Measurements from ENCODE around the gene BRWD1. TPM values are rescaled to one million over a fixed set of nuclear protein-coding genes. Genes with fewer than 3 reads are reported as not detected.

The BRWD1 gene
- total RNA-seq, 3 donors from 2014 or later = 40.6 to 58.6 (median 52.5) TPM

GRCh38 chr21:39148975-39149374 is 164.5 kb downstream of the BRWD1 start:
- DNase-seq (no peak), ATAC-seq (no peak)
- Histone ChIP-seq H3K4me3 (no peak overlapping the region), H3K4me1 (ENCODE audit: low read depth) (no peaks in the 10 kb centered on the region), H3K36me3 (ENCODE audit: low read depth) (no peaks in the 10 kb centered on the region), H3K9me3 (no peaks in the 10 kb centered on the region)
- intact Hi-C loops (cut with DNase I, micrococcal nuclease) = no loop called here
- no peak for TF ChIP-seq CTCF (IDR thresholded peaks at IDR 0.05)

- ATAC-seq = no peak
- intact Hi-C loops (cut with DNase I, micrococcal nuclease) = loop anchor here in 1 of 2 donors (5.0 kb wide), 1 partner anchor 417 kb away; no protein-coding TSS in a partner anchor
- Histone ChIP-seq H3K36me3 (ENCODE audit: low read depth) (no peaks in the 10 kb centered on the region), H3K4me3 (no peak overlapping the region), H3K9me3 (no peaks in the 10 kb centered on the region), H3K4me1 (ENCODE audit: low read depth) (no peaks in the 10 kb centered on the region)
- no peak for DNase-seq
- TF ChIP-seq CTCF (IDR thresholded peaks at IDR 0.05) = no peak
Measured at GRCh38 chr21:39144191-39144590, 169.2 kb downstream of the BRWD1 start.

- no peak overlapping the region for H3K4me3 ChIP-seq
- intact Hi-C loops (cut with DNase I, micrococcal nuclease) = loop anchor here in 1 of 2 donors (5.0 kb wide), 1 partner anchor 416 kb away; no protein-coding TSS in a partner anchor
- no peaks in the 10 kb centered on the region for H3K9me3 ChIP-seq
- TF ChIP-seq CTCF (IDR thresholded peaks at IDR 0.05) = no peak
- ATAC-seq (no peak), DNase-seq (no peak)
- no peaks in the 10 kb centered on the region for H3K36me3 ChIP-seq (ENCODE audit: low read depth)
- no peaks in the 10 kb centered on the region for H3K4me1 ChIP-seq (ENCODE audit: low read depth)
Measured at GRCh38 chr21:39142972-39143371, 170.5 kb downstream of the BRWD1 start.

GRCh38 chr21:39141502-39141901 is 171.9 kb downstream of the BRWD1 start:
- TF ChIP-seq CTCF (IDR thresholded peaks at IDR 0.05) = no peak
- H3K9me3 ChIP-seq = no peaks in the 10 kb centered on the region
- no peak overlapping the region for H3K4me3 ChIP-seq
- intact Hi-C loops (cut with DNase I, micrococcal nuclease) = loop anchor here in 1 of 2 donors (5.0 kb wide), 1 partner anchor 414 kb away; no protein-coding TSS in a partner anchor
- peak in 1 of 3 donors; percentile 67 for DNase-seq
- peak; percentile 78 for ATAC-seq
- no peaks in the 10 kb centered on the region for H3K4me1 ChIP-seq (ENCODE audit: low read depth)
- no peaks in the 10 kb centered on the region for H3K36me3 ChIP-seq (ENCODE audit: low read depth)

GRCh38 chr21:39137248-39138178 is 175.9 kb downstream of the BRWD1 start:
- peak; percentile 9 for ATAC-seq
- H3K36me3 ChIP-seq (ENCODE audit: low read depth) = no peaks in the 10 kb centered on the region
- no peaks in the 10 kb centered on the region for H3K9me3 ChIP-seq
- no peak for DNase-seq
- intact Hi-C loops (cut with DNase I, micrococcal nuclease) = loop anchor here in 1 of 2 donors (5.0 to 10.0 kb wide), 2 partner anchors 405 to 633 kb away; no protein-coding TSS in a partner anchor
- no peak overlapping the region for H3K4me3 ChIP-seq
- TF ChIP-seq CTCF (IDR thresholded peaks at IDR 0.05) = no peak
- no peaks in the 10 kb centered on the region for H3K4me1 ChIP-seq (ENCODE audit: low read depth)
